Sigmoid colon (tissue), 7 donors: ENCODE data around the gene PEX11B. TPM values are rescaled to one million over a fixed set of nuclear protein-coding genes. Genes with fewer than 3 reads are reported as not detected.
A peak's percentile ranks its signal among the peaks of the same experiment; 100 is the strongest.

ENCODE experiments used
- DNase-seq: peaks from one replicate; pipeline ENCODE4 v3.0.0-alpha.2; 2019
- H3K27ac ChIP-seq, 4 donors: fragments of 200-600 bp; sonication (generic); one replicate each; pipeline ENCODE4 v1.5.1; 2016 to 2019; ENCODE audit warnings: mild to moderate bottlenecking in 1 of 4
- H3K27me3 ChIP-seq, 3 donors: fragments of 200-600 bp; sonication (generic); one replicate each; pipeline ENCODE4 v1.5.1; 2019; ENCODE audit warnings: mild to moderate bottlenecking in 1 of 3
- H3K36me3 ChIP-seq, 4 donors: fragments of 200-600 bp; sonication (generic); one replicate each; pipeline ENCODE4 v1.5.1; 2016 to 2019
- H3K4me1 ChIP-seq, 4 donors: fragments of 200-600 bp; sonication (generic); one replicate each; pipeline ENCODE4 v1.5.1; 2017 to 2019
- H3K4me3 ChIP-seq, 4 donors: fragments of 200-600 bp; sonication (generic); one replicate each; pipeline ENCODE4 v1.5.1; 2017 to 2019; ENCODE audit warnings: mild to moderate bottlenecking in 2 of 4, moderate library complexity in 1 of 4
- H3K9me3 ChIP-seq, 4 donors: fragments of 200-600 bp in 3 of 4; sonication (generic) in 3 of 4; one replicate each; pipeline versions ENCODE4 v1.5.1 to v1.6.1; 2013 to 2019
- EP300 ChIP-seq, 4 donors: sonication (generic); formaldehyde crosslinking; IDR thresholded peaks; one replicate each; pipeline ENCODE4 v1.6.1; 2017; ENCODE audit warnings: antibody characterized with exemption in 4 of 4
- POLR2A ChIP-seq, 2 donors: fragments of 450-650 bp; IDR thresholded peaks; one replicate each; pipeline ENCODE4 v1.6.1; 2016; ENCODE audit warnings: antibody characterized with exemption in 2 of 2, mild to moderate bottlenecking in 2 of 2, moderate library complexity in 2 of 2
- POLR2AphosphoS5 ChIP-seq, 4 donors: sonication (generic); formaldehyde crosslinking; IDR thresholded peaks; one replicate each; pipeline ENCODE4 v1.6.1; 2017; ENCODE audit warnings: antibody characterized with exemption in 4 of 4
- WGBS, 2 donors: extraction: QIAGEN DNeasy Blood & Tissue Kit; methylation state at CpG; one replicate each; pipeline ENCODE4 v1.1.7; 2013; 5-methylcytosine and 5-hydroxymethylcytosine counted together
- intact Hi-C: fragments of 100-400 bp; cut with DNase I; formaldehyde crosslinking; loops from one replicate; pipeline ENCODE4 v1.15.1; 2023
- polyA plus RNA-seq, 3 donors: library from polyadenylated mRNA; stranded (reverse); fragments of 200-250 nt; gene quantifications; one replicate each; pipeline ENCODE4 v1.2.3, GENCODE V29; 2013
- total RNA-seq, 4 donors: library from RNA; depleted of rRNA; stranded (reverse); fragments of >200 nt; gene quantifications; one replicate each; pipeline ENCODE4 v1.1.0, GENCODE V29; 2016
- TF ChIP-seq, protein P1 (sequence below), 4 experiments: fragments of 450-650 bp in 3 of 4; fragments of 200-600 bp in 1 of 4; IDR thresholded peaks; one replicate each; pipeline ENCODE4 v1.5.1; 2016 to 2019; ENCODE audit warnings: antibody characterized with exemption in 4 of 4, mild to moderate bottlenecking in 3 of 4, moderate library complexity in 2 of 4
- donor health status: healthy with polysubstance abuse.
- donor health status: Bipolar disorder and iron deficiency.
- donor health status: healthy.

Gene PEX11B
- total and polyA plus RNA-seq, 7 donors: 20.2 to 41.8 (median 22.5) TPM

- Histone ChIP-seq H3K27me3 (no peaks in the 10 kb centered on the region), H3K4me3 (peak overlapping the region; percentile 61 to 96 (median 82)), H3K36me3 (peaks cover 0 to 49% (median 0%) of the 10 kb centered on the region in 4 donors), H3K9me3 (no peaks in the 10 kb centered on the region), H3K27ac (peak overlapping the region; percentile 78 to 92 (median 88)), H3K4me1 (peaks cover 0 to 30% (median 26%) of the 10 kb centered on the region in 4 donors)
- intact Hi-C loops: loop anchor here (5.0 kb wide), 1 partner anchor 62 kb away; the partner anchor contains the start of gene PIAS3
- WGBS, 2 donors: 5 to 13% methylated on average over 33 of the region's 33 CpGs
- DNase-seq: peak; percentile 85
- TF ChIP-seq, protein P1, sequence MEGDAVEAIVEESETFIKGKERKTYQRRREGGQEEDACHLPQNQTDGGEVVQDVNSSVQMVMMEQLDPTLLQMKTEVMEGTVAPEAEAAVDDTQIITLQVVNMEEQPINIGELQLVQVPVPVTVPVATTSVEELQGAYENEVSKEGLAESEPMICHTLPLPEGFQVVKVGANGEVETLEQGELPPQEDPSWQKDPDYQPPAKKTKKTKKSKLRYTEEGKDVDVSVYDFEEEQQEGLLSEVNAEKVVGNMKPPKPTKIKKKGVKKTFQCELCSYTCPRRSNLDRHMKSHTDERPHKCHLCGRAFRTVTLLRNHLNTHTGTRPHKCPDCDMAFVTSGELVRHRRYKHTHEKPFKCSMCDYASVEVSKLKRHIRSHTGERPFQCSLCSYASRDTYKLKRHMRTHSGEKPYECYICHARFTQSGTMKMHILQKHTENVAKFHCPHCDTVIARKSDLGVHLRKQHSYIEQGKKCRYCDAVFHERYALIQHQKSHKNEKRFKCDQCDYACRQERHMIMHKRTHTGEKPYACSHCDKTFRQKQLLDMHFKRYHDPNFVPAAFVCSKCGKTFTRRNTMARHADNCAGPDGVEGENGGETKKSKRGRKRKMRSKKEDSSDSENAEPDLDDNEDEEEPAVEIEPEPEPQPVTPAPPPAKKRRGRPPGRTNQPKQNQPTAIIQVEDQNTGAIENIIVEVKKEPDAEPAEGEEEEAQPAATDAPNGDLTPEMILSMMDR (IDR thresholded peaks at IDR 0.05): no peak
- TF ChIP-seq POLR2AphosphoS5 (IDR thresholded peaks at IDR 0.05): peak in 1 of 4 donors; percentile 12
Observed at GRCh38 chr1:145918992-145919939, 749 bp upstream of the PEX11B start.

- no peak for DNase-seq
- H3K27ac ChIP-seq: peak overlapping the region in 3 of 4 donors; percentile 78 to 92 (median 87)
- WGBS, 2 donors: 89 to 91% methylated on average over 5 of the region's 5 CpGs
- H3K4me1 ChIP-seq: peaks cover 0 to 30% (median 26%) of the 10 kb centered on the region in 4 donors
- intact Hi-C loops: loop anchor here (5.0 kb wide), 1 partner anchor 60 kb away; the partner anchor contains the start of gene PIAS3
- TF ChIP-seq EP300 (IDR thresholded peaks at IDR 0.05) (no peak), POLR2AphosphoS5 (IDR thresholded peaks at IDR 0.05) (no peak), POLR2A (IDR thresholded peaks at IDR 0.05) (no peak)
- TF ChIP-seq, protein P1 (IDR thresholded peaks at IDR 0.05): no peak
- peaks cover 0 to 51% (median 0%) of the 10 kb centered on the region in 4 donors for H3K36me3 ChIP-seq
- peak overlapping the region; percentile 61 to 96 (median 82) for H3K4me3 ChIP-seq
- no peaks in the 10 kb centered on the region for H3K27me3 ChIP-seq
- no peaks in the 10 kb centered on the region for H3K9me3 ChIP-seq
Observed at GRCh38 chr1:145917595-145917994, 922 bp downstream of the PEX11B start.

GRCh38 chr1:145916745-145917144, 1.8 kb downstream of the PEX11B start:
- Histone ChIP-seq H3K27ac (no peak overlapping the region), H3K36me3 (peaks cover 0 to 54% (median 5%) of the 10 kb centered on the region in 4 donors), H3K4me3 (no peak overlapping the region), H3K27me3 (no peaks in the 10 kb centered on the region), H3K9me3 (no peaks in the 10 kb centered on the region), H3K4me1 (peaks cover 0 to 30% (median 26%) of the 10 kb centered on the region in 4 donors)
- DNase-seq: no peak
- 84 to 89% methylated on average over 5 of the region's 5 CpGs for WGBS, 2 donors
- TF ChIP-seq POLR2AphosphoS5 (IDR thresholded peaks at IDR 0.05) (no peak), EP300 (IDR thresholded peaks at IDR 0.05) (no peak), POLR2A (IDR thresholded peaks at IDR 0.05) (no peak)
- TF ChIP-seq, protein P1 (IDR thresholded peaks at IDR 0.05): no peak
- intact Hi-C loops: loop anchor here (5.0 kb wide), 1 partner anchor 59 kb away; the partner anchor contains the start of gene PIAS3

DNA sequence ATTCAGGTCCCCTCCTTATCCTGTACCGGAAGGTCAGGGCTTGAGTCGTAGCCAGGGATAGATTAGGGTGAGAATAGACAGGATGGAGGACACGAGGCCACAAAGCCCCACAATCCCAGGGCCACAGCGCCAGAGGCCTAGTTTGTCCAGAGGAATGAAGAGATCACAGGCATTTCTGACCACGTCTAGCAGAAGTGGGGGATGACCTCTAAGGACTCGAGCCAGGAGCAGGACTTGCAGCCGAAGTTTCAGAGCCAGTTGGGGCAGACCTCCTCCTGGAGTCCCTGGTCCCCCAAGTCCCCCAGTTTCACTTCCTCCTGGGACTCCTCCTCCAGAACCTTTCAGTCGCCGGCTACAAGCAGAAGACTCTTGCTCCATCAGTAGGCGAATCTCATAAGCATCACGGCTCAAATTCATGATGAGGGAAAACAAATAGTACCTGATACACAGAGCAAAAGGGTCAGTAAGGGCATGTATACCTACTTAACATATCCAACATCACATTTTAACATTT, 6.3 kb downstream of the PEX11B start:
- WGBS, 2 donors: 84 to 86% methylated on average over 11 of the region's 11 CpGs
- DNase-seq: no peak
- Histone ChIP-seq H3K27me3 (no peaks in the 10 kb centered on the region), H3K9me3 (no peaks in the 10 kb centered on the region), H3K4me3 (no peak overlapping the region), H3K27ac (no peak overlapping the region), H3K4me1 (peaks cover 0 to 14% (median 11%) of the 10 kb centered on the region in 4 donors), H3K36me3 (peaks cover 3 to 66% (median 11%) of the 10 kb centered on the region in 4 donors)
- intact Hi-C loops: loop anchor here (5.0 kb wide), 2 partner anchors 65 to 100 kb away; partner anchors contain the start of gene NUDT17
- TF ChIP-seq POLR2A (IDR thresholded peaks at IDR 0.05): no peak
- no peak for TF ChIP-seq EP300 (IDR thresholded peaks at IDR 0.05)
- TF ChIP-seq, protein P1 (IDR thresholded peaks at IDR 0.05): no peak
- no peak for TF ChIP-seq POLR2AphosphoS5 (IDR thresholded peaks at IDR 0.05)
